Fibroblast of upper back skin (primary cell): ENCODE data around the gene FLOT2.
"Not testable (repeated sequence)": the region's sequence is repeated elsewhere in the genome, so short reads cannot be mapped to it uniquely, and the experiment has no call there.

ENCODE experiments used
- DNase-seq: peaks from one replicate; pipeline ENCODE4 v3.0.0-alpha.2; 2013

The FLOT2 gene

DNA sequence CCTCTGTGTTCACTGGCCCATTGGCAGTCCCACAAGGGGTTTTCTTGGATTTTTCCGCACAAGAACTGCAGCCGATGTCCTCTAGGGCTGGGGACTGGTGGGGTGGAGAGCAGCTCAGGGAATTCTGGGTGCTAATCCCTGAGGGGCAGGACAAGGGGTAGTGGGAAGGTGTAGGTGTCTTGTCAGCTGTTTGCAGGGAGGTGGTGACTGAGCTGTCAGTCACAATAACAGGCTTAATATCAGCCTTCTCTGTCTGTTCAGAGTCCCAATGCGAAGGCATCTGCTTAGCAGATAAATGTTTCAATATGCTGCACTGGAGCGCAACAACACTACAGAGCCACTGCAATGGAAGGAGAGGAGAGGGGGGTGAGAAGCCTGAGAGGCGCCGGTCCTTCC is 15.4 kb upstream of the FLOT2 start:
- DNase-seq: no peak

DNA sequence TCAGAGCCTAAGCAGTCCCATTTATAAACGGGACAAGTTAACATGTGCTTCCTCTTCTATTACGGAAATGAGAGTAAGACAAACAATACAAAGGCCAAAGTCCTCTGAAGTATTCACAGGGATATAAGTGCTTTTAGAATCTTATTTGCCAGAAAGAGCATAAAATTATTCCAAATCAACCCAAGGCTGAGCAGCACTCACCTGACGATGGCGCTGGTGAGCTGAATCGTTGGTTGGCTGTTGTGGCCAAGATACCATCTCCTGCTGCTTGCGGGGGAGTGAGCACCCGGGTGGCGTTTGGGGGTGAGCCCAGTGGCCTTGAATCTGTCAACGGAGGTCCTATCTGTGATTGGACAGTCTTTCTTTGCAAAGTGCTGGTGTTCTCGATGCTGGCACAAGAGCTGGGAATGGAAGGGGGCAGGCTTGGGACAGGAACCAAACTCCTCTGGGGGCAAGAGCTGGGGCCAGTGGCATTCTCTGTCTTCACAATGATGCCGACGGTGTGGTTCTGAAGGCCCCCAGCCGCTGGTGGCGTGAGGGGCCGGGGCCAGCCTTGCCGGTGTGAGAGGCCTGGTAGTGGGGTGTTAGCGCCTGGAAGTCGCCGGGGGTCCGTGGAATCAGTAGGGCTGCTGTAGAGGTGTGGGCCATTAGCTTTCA is 14.9 kb upstream of the FLOT2 start:
- no peak for DNase-seq

DNA sequence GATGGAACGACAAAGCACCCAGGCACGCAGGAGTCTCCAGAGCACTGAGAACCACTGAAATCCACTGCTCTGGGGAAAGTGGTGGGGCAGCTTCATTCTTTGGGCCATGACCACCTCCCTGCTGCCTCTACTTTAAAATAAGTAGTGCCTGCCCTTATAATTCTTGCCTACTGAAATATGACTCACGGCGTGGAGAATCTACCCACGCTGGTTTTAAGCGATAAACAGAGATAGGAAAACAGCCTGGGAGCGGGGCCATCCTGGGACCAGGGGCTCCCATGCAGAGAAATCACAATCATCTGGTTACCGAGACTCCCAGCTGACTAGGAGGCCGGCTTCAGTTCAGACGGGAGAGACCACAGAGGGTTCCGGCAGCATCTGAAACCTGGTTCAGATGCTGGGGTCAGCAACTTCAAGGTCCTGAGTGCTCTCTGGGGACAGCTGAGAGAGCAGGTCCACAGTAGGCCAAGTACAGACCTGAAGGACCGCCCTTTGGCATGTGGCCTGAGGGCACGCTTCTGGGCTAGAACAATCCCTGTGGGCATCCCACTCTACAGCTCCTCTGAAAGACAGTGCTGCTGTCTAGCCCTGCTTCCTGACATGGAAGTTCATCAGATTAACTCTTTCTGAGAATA is 14.0 kb upstream of the FLOT2 start:
- no peak for DNase-seq

DNA sequence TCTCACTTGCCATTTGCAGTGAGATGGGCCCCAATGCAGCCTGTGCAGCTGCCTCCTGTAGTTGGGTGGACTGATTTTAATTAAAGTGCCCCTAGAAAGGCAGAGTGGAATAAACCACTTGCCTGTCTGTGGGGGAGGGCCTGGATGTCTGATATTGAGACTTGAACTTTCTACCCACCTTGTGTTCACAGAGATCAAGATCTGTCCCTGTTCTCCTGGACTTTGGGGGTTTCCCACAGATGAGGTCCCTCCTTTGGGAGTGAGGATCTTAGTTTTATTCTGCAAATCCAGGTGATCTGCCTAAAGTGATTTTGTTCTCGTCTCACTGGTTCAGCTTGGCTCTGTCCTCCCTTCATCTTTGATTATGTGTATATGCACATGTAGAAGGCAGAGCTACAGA is 13.0 kb upstream of the FLOT2 start:
- no peak for DNase-seq

DNA sequence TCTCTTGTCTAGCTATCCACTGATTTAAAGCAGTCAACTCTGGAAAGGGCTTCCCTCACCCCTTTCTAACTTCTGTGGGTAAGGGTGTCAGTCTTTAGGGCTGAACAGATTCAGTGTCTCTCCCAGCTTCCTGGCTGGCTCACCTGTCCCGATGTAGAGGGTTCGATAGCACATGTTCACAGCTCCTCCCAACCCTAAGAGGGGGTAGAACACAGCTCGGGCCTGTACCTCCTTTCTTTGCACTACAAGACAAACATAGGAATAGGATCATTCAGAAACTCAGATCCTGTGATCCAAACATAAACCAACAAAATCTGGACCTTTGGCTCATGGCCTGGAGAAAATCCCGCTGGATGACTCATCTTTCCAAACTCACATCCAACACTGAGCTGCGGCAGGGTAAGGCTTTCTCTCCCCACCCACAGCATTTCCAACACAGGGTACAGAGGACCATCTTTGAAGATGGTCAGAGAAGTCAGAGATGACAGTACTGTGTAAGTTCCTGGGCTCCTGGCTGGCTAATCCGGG is 11.2 kb upstream of the FLOT2 start:
- DNase-seq: peak; percentile 62

DNA sequence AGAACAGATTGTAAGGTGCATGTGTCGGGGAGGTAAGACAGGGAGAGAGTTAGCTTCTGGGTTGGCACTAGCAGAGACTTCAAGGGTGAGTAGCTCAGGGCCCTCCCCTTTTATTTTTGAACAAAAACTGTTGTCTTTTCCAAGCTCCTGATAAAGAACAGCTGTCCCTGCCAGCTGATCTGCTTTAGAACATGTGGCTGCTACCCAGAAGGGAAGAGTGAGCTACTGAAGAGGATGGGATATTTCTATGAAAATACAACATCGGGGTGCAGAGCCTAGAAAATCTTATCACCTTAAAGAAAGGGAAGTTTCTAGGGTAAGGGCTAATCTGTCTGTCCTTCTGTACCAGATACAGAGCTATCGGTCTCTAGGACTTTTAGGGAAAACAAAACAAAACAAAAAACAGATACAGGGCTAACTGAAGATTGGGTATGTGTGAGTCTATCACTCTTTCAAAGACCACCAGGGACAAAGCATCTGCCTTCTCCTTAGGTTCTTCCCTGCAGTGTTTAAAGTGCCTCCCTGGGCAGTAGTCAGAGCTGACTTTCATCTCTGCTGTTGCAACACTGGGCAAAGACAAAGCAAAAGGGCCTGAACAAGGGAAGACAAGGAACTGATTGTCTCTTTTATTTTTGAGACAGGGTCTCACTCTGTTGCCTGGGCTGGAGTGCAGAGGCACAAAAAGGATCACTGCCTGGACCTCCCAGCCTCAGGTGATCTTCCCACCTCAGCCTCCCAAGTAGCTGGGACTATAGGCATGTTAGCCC is 10.4 kb upstream of the FLOT2 start:
- DNase-seq: no peak

DNA sequence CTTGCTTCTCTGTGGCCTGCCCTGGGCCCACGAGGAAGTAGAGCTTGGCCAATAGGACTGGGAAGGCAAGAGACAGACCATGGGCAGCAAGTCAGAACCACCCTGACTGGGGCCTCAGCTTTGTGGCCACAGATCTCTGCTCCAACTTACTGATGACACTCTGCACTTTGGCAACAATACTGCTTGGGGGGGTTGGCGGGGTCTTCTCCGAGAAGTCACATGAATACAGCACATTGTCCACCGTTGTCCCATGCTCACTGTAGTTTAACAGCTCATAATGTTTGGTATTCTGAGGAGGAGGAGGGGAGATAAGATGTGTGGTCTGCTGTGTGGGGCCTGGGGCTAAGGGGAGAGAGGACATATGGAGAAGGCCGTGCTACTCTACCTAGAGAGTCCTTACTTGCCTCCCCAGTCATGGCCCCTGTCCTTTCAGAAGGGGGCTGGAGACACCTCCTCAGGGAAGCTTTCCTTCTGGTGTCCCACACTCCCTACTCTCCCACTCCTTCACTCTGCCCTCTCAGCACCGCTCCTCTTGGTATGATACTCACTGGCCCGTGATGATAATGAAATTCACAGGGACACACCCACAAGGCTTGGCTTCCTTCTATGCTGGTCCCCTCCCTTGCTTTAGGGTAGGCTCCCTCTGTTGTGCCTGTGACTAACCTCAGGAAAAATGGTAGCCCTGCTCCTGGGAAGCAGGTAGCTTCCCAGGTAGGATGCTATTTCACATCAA is 9.3 kb upstream of the FLOT2 start:
- no peak for DNase-seq

DNA sequence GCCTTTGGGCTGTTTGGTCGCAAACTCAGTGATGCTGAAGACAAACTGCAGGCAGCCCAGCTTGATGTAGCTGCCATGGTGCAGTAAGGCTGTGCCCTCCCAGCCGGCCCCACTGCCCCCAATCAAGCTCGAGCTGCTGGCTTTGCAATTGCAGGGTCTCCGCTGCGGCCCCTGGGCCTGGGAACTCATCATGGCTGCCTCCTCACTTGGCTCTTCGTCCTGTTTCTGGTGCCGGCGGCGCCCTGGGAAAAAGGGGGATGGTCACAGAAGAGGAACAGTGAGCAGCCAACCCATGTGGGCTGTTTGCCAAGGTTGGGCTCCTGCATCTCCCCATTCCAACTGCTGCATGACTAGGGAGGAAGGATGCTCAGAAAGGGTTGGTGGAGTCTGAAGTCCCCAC is 8.7 kb upstream of the FLOT2 start:
- DNase-seq: no peak

DNA sequence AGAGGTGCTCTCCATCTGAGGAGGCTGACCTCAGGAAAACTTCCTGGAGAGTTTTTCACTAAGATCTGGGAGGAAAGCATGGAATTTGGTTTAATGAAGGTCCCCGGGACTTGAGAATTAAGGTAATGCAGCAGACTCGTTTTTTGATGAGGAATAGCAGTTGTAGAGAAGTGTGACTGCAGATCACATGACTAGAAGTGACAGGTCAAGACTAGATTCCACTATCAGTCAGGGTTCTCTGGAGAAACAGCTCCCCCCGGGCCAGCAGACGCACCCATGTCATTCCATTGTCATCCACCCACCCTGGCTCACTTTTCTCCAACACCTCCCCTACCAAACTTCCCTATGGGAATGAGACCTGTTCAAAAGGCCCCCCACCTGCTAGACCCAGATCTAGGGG is 7.3 kb upstream of the FLOT2 start:
- no peak for DNase-seq

DNA sequence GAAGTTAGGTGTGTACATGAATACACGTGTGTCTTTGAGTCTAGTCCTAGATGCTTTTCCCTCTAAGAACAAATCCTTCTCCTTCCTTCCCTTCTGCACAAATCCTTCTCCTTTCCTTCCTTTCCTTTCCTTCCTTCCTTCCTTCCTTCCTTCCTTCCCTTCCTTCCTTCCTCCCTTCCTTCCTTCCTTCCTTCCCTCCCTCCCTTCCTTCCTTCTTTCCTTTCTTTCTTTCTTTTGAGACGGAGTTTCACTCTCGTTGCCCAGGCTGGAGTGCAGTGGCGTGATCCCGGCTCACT is 6.0 kb upstream of the FLOT2 start:
- DNase-seq: not testable (repeated sequence)

DNA sequence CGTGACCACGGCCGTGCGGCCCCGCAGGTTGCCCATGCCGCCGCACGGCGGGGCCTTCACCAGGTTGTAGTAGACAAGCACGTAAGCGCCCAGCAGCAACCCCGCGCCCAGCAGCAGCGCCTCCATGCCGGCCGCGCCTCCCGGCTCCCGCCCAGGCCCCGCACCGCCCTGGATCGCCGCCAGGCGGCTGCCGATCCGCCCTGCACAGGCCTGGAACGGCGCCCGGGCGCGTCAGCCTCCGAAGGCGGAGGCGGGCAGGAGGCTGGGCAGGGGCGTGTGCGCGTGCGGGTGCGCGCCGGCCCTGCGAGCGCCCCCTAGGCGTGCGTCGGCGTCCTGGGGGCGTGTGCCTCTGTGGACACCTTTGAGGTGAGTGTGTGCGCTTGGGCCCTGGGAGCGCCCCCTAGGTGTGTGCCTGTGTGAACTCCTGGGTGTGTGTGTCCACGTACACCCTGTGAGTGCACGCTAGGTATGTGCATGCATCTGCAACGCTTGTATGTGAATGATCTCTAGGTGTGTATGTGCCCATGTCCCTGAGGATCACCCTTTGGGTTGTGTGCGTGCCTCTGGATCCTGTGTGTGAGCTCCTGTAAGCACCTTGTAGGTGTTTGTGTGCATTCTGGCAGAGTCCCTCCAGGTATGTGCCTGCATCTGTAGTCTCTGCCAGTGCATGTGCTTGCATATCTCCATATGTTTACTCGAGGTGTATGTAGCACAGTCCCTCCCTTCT is 5.4 kb upstream of the FLOT2 start, which contains the start of gene DHRS13:
Gene DHRS13, minus strand, starts transcription at position 261 of the 727 bp plus-strand sequence. Its CDS starts 135 bp downstream, at position 126.
- DNase-seq: peak; percentile 86

DNA sequence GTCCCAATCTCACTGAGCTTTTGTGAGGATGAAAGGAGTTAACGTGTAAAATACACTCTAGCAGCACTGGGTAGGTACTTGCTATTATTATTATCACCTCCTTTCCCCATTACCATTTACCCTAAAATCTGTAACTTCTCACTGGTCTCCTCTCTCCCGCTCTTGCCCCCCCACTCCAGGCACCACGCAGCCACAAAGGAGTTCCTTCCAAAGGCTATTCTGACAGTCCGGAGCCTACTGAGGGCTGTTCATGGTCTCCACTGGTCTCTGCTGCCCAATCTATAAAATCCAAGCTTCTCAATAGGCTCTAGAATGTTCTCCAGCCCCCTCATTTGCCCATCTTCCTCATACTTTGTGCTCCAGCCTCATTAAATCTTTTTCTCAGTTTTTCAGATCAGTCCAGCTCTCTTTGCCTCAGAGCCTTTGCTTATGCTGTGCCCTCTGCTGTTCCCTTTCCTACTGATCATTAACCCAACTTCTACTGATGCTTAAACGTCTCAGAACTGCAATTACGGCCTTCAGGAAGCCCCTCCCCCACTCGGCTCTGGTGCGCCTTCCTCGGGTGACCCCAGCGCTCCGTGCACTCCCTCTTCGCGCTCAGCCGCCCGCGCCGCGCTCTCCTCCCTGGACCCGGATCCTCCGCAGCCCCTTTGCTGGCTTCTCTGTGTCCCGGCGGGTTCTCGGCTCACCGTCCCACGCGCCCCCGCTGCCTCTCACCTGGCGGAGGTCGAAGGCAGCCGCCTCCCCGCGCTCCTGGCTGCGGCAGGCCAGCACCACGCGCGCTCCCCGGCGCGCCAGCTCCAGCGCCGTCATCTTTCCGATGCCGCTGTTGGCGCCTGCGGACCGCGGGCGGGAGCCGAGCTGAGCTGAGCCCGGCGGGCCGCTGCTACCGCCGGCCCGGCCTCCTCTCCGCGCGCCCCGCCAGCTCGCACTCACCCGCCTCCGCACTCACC is 4.6 kb upstream of the FLOT2 start:
- DNase-seq: no peak

DNA sequence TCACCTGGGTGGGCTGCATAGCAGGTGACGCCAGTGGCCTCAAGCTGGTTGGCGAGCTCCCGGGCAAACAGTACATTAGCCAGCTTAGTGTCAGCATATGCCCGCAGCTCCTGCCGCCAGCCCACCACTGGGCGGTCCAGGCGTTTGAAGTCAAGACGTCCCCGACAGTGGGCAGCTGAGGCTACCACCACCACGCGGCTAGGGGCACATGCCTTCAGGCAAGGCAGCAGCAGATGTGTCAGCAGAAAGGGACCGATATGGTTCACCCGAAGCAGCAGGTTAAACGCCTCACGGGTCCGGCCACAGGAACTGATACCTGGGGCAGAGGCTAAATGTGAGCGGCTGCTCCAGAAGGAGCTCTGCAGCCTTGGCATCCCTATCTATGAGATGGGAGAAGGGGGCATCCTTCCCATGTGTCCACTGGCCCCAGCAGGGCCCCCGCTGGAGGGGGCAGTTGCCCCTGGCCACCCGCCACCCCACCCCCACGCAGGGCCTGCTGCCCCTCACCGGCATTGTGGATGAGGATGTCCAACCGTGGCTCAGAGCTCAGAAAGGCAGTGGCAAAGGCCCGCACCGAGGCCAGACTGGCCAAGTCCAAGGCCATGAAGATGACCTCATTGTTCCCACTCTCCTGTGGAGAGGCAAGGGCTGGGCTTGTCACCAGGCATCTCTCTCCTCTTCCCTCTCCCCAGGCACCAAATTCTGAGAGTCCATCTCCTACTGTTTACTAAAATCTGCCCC is 3.6 kb upstream of the FLOT2 start:
- no peak for DNase-seq

DNA sequence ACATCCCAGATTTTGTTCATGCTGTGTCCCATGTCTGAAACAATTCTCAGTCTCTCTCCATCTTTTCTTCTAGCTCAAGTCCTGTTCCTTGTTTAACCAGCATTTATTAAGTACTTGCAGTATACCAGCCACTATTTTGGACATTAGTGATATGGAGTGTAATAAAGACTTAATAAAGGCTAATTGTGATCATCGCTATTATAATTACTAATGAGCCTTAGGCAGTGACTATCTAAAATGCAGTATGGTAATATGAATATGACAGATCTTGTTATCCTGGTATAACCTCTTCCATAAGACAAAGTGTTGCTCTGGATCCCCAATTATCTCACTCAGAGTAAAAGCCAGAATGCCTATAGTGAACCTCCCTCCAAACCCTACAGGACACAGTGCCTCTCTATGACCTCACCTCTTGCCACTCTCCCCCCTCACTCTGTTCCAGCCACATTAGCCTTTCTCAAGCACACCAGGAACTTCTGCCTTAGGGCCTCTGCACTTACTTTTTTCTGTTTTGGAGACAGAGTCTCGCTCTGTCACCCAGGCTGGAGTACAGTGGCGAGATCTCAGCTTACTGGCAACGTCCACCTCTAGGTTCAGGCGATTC is 1.8 kb upstream of the FLOT2 start:
- no peak for DNase-seq

DNA sequence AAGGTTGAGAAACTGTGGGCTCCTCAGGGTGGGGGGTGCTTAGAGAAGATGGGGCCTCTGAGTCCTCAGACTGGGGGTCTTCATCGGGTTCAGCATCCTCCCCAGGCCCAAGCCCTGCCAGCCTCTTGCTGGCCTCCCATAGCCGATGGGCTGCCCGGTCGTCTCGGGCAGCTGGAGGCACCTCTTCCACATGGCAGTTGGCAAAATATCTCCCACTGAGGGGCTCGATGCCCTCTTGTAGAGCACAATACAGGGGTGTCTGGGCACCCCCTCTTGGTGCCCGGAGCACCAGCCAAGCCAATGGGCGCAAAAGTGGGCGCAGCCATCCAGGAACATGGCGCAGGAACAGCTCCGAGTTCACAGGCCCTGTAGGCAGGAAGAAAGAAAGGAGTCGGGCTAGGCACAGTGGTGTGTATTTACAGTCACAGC is 1.0 kb upstream of the FLOT2 start:
- DNase-seq: no peak

DNA sequence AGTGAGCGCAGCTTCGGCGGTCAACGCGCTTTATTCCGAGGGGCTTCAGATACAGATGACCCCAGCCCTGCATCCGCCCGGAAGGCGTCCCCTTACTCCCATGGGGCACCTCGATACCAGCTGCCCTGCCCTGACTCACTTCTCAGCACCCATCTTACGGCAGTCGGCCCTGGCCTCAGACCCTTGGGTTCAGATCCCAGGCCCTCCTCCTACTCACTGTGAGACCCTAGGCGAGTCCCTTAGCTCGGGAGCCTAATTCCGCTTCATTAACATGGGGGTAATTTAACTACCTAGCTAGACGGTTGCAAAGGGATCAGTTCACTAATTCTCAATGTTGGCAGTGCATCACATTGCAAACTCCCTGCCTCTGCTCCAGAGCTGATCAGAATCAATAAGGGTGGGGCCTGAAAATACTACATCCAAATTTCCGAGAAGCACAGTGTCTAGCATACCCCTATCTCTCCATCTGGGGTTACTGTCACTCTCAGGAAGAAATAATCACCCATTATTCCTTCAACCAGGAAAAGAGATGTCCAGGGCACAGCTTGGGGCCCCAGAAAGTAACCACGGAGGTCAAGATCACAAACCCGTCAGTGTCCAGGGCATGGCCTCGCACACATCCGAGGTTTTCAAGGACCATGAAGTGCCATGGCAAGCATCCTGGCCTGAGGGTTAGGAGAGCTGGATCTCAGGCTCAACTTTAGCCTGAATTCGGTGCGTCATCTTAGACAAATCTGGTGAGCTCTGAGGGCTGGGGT is 415 bp upstream of the FLOT2 start:
- no peak for DNase-seq

DNA sequence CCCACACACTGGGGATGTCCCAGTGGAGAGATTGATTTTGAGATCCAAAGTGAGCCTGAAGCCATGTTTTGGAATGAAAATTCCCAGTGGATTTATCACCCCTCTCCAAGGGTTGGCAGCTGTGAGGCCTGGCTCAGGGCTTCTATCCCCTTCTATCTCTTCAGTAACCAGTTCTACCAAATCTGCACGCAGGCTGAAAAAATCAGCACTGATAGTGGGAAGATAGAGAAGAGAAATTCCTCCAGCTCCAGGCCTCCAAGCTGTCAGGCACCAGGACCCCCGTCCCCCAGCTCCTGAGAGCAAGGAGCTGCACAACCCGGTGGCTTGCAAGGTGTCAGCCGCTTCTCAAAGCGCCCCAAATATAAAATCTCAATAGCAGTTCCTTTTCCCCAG is 1.0 kb downstream of the FLOT2 start:
- DNase-seq: no peak

DNA sequence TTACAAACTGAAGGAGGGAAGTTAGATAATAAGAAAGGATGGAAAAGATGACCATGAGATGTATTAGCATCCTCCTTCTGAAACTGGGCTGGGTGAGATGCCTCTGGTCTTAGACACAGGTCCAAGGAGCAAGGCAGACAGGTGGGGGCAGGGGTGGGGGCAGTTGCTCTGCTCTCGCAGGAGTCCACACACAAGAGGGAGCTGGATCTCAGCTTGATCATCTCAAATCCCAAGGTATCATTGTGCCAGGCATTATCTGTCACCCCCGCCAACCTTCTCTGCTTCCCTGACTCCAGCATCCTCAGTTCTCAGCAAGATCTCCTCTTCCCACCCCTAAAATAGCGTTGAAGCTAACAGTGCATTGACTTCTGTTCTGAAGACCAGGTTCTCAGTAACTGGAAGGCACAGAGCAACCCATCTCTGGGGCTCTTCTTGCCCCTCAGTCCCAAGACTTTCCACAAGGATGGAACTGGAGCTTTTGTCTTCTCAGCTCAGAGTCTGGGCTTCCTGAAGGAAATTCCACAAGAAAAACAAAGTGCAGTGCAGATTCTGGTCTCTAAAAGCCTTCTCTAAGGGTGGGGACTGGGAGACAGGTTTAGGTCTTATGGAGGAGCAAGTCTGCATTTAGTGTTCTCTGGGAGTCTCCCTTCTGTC is 1.6 kb downstream of the FLOT2 start:
- no peak for DNase-seq
